HG03442 (cell line): Measurements from ENCODE around the gene TRIM13.

Experiments
- ATAC-seq: cut with Tn5 transposase; IDR thresholded peaks from one replicate; pipeline ENCODE4 v1.9.1; 2021; ENCODE audit warnings: mild to moderate bottlenecking, moderate library complexity; ENCODE audit not compliant: unreplicated experiment

The TRIM13 gene

GRCh38 chr13:49996161-49996915 is 504 bp upstream of the TRIM13 start:
- peak; percentile 38 for ATAC-seq

GRCh38 chr13:49997955-49998354 is 1.1 kb downstream of the TRIM13 start:
- ATAC-seq = no peak

GRCh38 chr13:49998714-49999624 is 2.1 kb downstream of the TRIM13 start:
- ATAC-seq = no peak

GRCh38 chr13:50001287-50001686 is 4.4 kb downstream of the TRIM13 start:
- no peak for ATAC-seq

- no peak for ATAC-seq
These were observed 9.7 kb downstream of the TRIM13 start for GRCh38 chr13:50006426-50007135.

- ATAC-seq = no peak
These were observed 14.6 kb downstream of the TRIM13 start for GRCh38 chr13:50011461-50011860.

GRCh38 chr13:50012396-50013169 is 15.7 kb downstream of the TRIM13 start:
- no peak for ATAC-seq

GRCh38 chr13:50014386-50014785 is 17.5 kb downstream of the TRIM13 start:
- no peak for ATAC-seq

- no peak for ATAC-seq
These were observed 18.4 kb downstream of the TRIM13 start, which contains the start of gene KCNRG for GRCh38 chr13:50015258-50015657. TSS of gene KCNRG (plus strand) at chr13:50015444. CDS start at chr13:50015494, 50 bp downstream.

- ATAC-seq = no peak
These were observed 18.9 kb downstream of the TRIM13 start for GRCh38 chr13:50015750-50016149.

- ATAC-seq = no peak
These were observed 19.6 kb downstream of the TRIM13 start for GRCh38 chr13:50016444-50016843.

- ATAC-seq = no peak
These were observed 21.0 kb downstream of the TRIM13 start for GRCh38 chr13:50017819-50018218.

- ATAC-seq = no peak
These were observed 28.6 kb downstream of the TRIM13 start for GRCh38 chr13:50025436-50025835.

GRCh38 chr13:50026788-50027473 is 30.1 kb downstream of the TRIM13 start:
- peak; percentile 99 for ATAC-seq

- no peak for ATAC-seq
These were observed 33.5 kb downstream of the TRIM13 start for GRCh38 chr13:50030315-50030714.

- no peak for ATAC-seq
These were observed 36.9 kb downstream of the TRIM13 start for GRCh38 chr13:50033725-50034124.

- ATAC-seq = no peak
These were observed 40.9 kb downstream of the TRIM13 start for GRCh38 chr13:50037788-50038187.

GRCh38 chr13:50038266-50038665 is 41.4 kb downstream of the TRIM13 start:
- no peak for ATAC-seq

- ATAC-seq = no peak
These were observed 55.6 kb downstream of the TRIM13 start for GRCh38 chr13:50052478-50052877.

GRCh38 chr13:50053844-50054243 is 57.0 kb downstream of the TRIM13 start:
- no peak for ATAC-seq
